ENCODE results near the gene BBLN.
"Not testable (repeated sequence)": the region's sequence is repeated elsewhere in the genome, so short reads cannot be mapped to it uniquely, and the experiment has no call there.

Gene BBLN

GRCh38 chr9:128174062-128174461 is 14.0 kb downstream of the BBLN start:
- TF ChIP-seq CTCF (conservative IDR thresholded peaks at IDR 0.05) = no peak
- TF ChIP-seq ZFX (IDR thresholded peaks at IDR 0.05) = no peak
- H3K27ac ChIP-seq = no peak overlapping the region

GRCh38 chr9:128175102-128175563 is 15.1 kb downstream of the BBLN start:
- H3K27ac ChIP-seq = no peak overlapping the region
- TF ChIP-seq ZFX (IDR thresholded peaks at IDR 0.05) (no peak), CTCF (conservative IDR thresholded peaks at IDR 0.05) (no peak)

- TF ChIP-seq CTCF (conservative IDR thresholded peaks at IDR 0.05) (no peak), ZFX (IDR thresholded peaks at IDR 0.05) (no peak)
- H3K27ac ChIP-seq = no peak overlapping the region
These were observed 15.7 kb downstream of the BBLN start for GRCh38 chr9:128175726-128176125.

GRCh38 chr9:128178806-128179431 is 18.9 kb downstream of the BBLN start:
- TF ChIP-seq CTCF (conservative IDR thresholded peaks at IDR 0.05) = no peak
- TF ChIP-seq ZFX (IDR thresholded peaks at IDR 0.05) = no peak
- no peak overlapping the region for H3K27ac ChIP-seq

GRCh38 chr9:128180001-128180400 is 19.9 kb downstream of the BBLN start:
- no peak overlapping the region for H3K27ac ChIP-seq
- TF ChIP-seq ZFX (IDR thresholded peaks at IDR 0.05) = no peak
- TF ChIP-seq CTCF (conservative IDR thresholded peaks at IDR 0.05) = no peak

GRCh38 chr9:128180447-128180846 is 20.4 kb downstream of the BBLN start:
- H3K27ac ChIP-seq = no peak overlapping the region
- no peak for TF ChIP-seq ZFX (IDR thresholded peaks at IDR 0.05)
- no peak for TF ChIP-seq CTCF (conservative IDR thresholded peaks at IDR 0.05)

GRCh38 chr9:128181480-128181879 is 21.4 kb downstream of the BBLN start:
- peak; percentile 71 for TF ChIP-seq CTCF (conservative IDR thresholded peaks at IDR 0.05)
- H3K27ac ChIP-seq = not testable (repeated sequence)
